PC-3 (cell line): ENCODE data around the gene DCAF7. TPM values are rescaled to one million over a fixed set of nuclear protein-coding genes. Genes with fewer than 3 reads are reported as not detected.

Experiments
- ATAC-seq: fragments of 200-7000 bp; cut with Tn5 transposase; 2 replicates; pipeline ENCODE4 v1.9.1; 2020; ENCODE audit warnings: mild to moderate bottlenecking, moderate library complexity
- BruUV-seq: library from RNA; stranded (reverse); fragments of 400-500 nt; replicated peaks from 2 replicates; lab custom pipeline; 2021; lab: Mats Ljungman, UMichigan
- CTCF ChIA-PET: fragments of 300-600 bp; sonication (Branson Sonifier 250); formaldehyde crosslinking; loops from one replicate; lab custom pipeline; 2022; ENCODE audit warnings: antibody characterized with exemption; lab: Charles Lee
- POLR2A ChIA-PET: fragments of 300-600 bp; sonication (Branson Sonifier 250); formaldehyde crosslinking; loops from one replicate; lab custom pipeline; 2022; ENCODE audit warnings: antibody characterized with exemption; ENCODE audit not compliant: unreplicated experiment; lab: Charles Lee
- DNase-seq: peaks from one replicate; pipeline ENCODE4 v3.0.0-alpha.2; 2015
- H2AFZ ChIP-seq: fragments of 300-600 bp; sonication (generic); 2 replicates; pipeline ENCODE4 v1.6.0; 2016; ENCODE audit warnings: antibody characterized with exemption, low read length
- H3F3A ChIP-seq: fragments of 300-600 bp; sonication (generic); one replicate; pipeline ENCODE4 v1.6.0; 2017; ENCODE audit warnings: antibody characterized with exemption, low read length, control low read depth, mild to moderate bottlenecking; ENCODE audit not compliant: unreplicated experiment
- H3K27ac ChIP-seq: fragments of 300-600 bp; sonication (generic); 2 replicates; pipeline ENCODE4 v1.5.1; 2016; ENCODE audit warnings: mild to moderate bottlenecking, low read length
- H3K27me3 ChIP-seq: fragments of 300-600 bp; sonication (generic); 2 replicates; pipeline ENCODE4 v1.6.1; 2016; ENCODE audit warnings: low read length, mixed read lengths
- H3K36me3 ChIP-seq: fragments of 300-600 bp; sonication (generic); 2 replicates; pipeline ENCODE4 v1.6.1; 2016; ENCODE audit warnings: low read depth, mixed run types, low read length, mixed read lengths
- H3K4me1 ChIP-seq: fragments of 300-600 bp; sonication (generic); 2 replicates; pipeline ENCODE4 v1.5.1; 2016; ENCODE audit warnings: low read length; ENCODE audit not compliant: insufficient read depth
- H3K4me2 ChIP-seq: fragments of 300-600 bp; sonication (generic); 2 replicates; pipeline ENCODE4 v1.6.0; 2016; ENCODE audit warnings: low read length
- H3K4me3 ChIP-seq: fragments of 300-600 bp; sonication (generic); 2 replicates; pipeline ENCODE4 v1.5.1; 2016; ENCODE audit warnings: mild to moderate bottlenecking, low read length, mixed read lengths
- H3K79me2 ChIP-seq: fragments of 300-600 bp; sonication (generic); 2 replicates; pipeline ENCODE4 v1.6.1; 2017; ENCODE audit warnings: low read length, mixed read lengths
- H3K9ac ChIP-seq: fragments of 300-600 bp; sonication (generic); 2 replicates; pipeline ENCODE4 v1.6.0; 2016; ENCODE audit warnings: mild to moderate bottlenecking, low read length
- H3K9me2 ChIP-seq: fragments of 300-600 bp; sonication (generic); replicated peaks from 2 replicates; pipeline ENCODE4 v1.6.1; 2016; ENCODE audit warnings: mixed run types, low read length, mixed read lengths
- H3K9me3 ChIP-seq: fragments of 300-600 bp; sonication (generic); 2 replicates; pipeline ENCODE4 v1.6.1; 2016; ENCODE audit warnings: low read length, mixed read lengths
- H4K20me1 ChIP-seq: fragments of 300-600 bp; sonication (generic); 2 replicates; pipeline ENCODE4 v1.6.1; 2016; ENCODE audit warnings: low read length, mixed read lengths
- CTCF ChIP-seq: fragments of 300-600 bp; sonication (generic); conservative IDR thresholded peaks from 2 replicates; pipeline ENCODE4 v1.5.1; 2017; ENCODE audit warnings: antibody characterized with exemption, low read depth, mild to moderate bottlenecking, low read length
- EZH2 ChIP-seq: fragments of 300-600 bp; sonication (generic); IDR thresholded peaks from one replicate; pipeline ENCODE4 v1.6.1; 2017; ENCODE audit warnings: antibody characterized with exemption, mild to moderate bottlenecking, low read length; ENCODE audit not compliant: unreplicated experiment
- EZH2phosphoT487 ChIP-seq: fragments of 300-600 bp; sonication (generic); IDR thresholded peaks from 2 replicates; pipeline ENCODE4 v1.6.1; 2018; ENCODE audit warnings: mild to moderate bottlenecking, antibody characterized with exemption, low read length, borderline replicate concordance
- intact Hi-C: fragments of 100-400 bp; cut with micrococcal nuclease; formaldehyde crosslinking; loops from 2 replicates; pipeline ENCODE4 v1.9.0; 2023
- total RNA-seq: library from RNA; depleted of rRNA; stranded (reverse); fragments of >200 nt; gene quantifications from 2 replicates; pipeline ENCODE4 v1.2.3, GENCODE V29; 2014

Gene DCAF7
- total RNA-seq, 1 experiment from 2014 or later = 46.5 TPM

GRCh38 chr17:63564562-63564961, 14.3 kb downstream of the DCAF7 start:
- H3F3A ChIP-seq = no peaks in the 10 kb centered on the region
- TF ChIP-seq EZH2phosphoT487 (no peak), CTCF (no peak), EZH2 (no peak)
- no peaks in the 10 kb centered on the region for H3K4me1 ChIP-seq
- ChIA-PET CTCF (no interaction called here), POLR2A (no interaction called here)
- H3K79me2 ChIP-seq = peaks cover 91% of the 10 kb centered on the region
- intact Hi-C loops = no loop called here
- ATAC-seq (no peak), DNase-seq (no peak)
- H3K4me3 ChIP-seq = no peak overlapping the region
- H2AFZ ChIP-seq = no peak overlapping the region
- H3K27me3 ChIP-seq = no peaks in the 10 kb centered on the region
- no TSS peak for BruUV-seq
- no peaks in the 10 kb centered on the region for H3K9me2 ChIP-seq
- no peaks in the 10 kb centered on the region for H3K9me3 ChIP-seq
- no peak overlapping the region for H3K27ac ChIP-seq
- no peak overlapping the region for H3K9ac ChIP-seq
- H3K4me2 ChIP-seq = no peak overlapping the region
- H3K36me3 ChIP-seq = no peaks in the 10 kb centered on the region
- peaks cover 18% of the 10 kb centered on the region; the same call in 1 of the 2 replicates for H4K20me1 ChIP-seq

GRCh38 chr17:63567229-63567628, 17.0 kb downstream of the DCAF7 start:
- DNase-seq = no peak
- TF ChIP-seq EZH2 (no peak), CTCF (no peak), EZH2phosphoT487 (no peak)
- Histone ChIP-seq H2AFZ (no peak overlapping the region), H3K4me1 (peaks cover 8% of the 10 kb centered on the region), H3K4me2 (no peak overlapping the region), H3K9me2 (no peaks in the 10 kb centered on the region), H3K27me3 (no peaks in the 10 kb centered on the region), H3K9me3 (no peaks in the 10 kb centered on the region), H3F3A (no peaks in the 10 kb centered on the region), H3K79me2 (peaks cover 91% of the 10 kb centered on the region), H3K27ac (no peak overlapping the region), H3K9ac (no peak overlapping the region), H3K36me3 (0 out of 2 replicates have a peak, but pooled peaks cover 2% of the 10 kb centered on the region), H3K4me3 (no peak overlapping the region), H4K20me1 (peaks cover 21% of the 10 kb centered on the region; the same call in 1 of the 2 replicates)
- intact Hi-C loops = no loop called here
- no peak for ATAC-seq
- CTCF ChIA-PET = no interaction called here
- POLR2A ChIA-PET = no interaction called here
- no TSS peak for BruUV-seq

GRCh38 chr17:63568563-63568962, 18.3 kb downstream of the DCAF7 start:
- peaks cover 22% of the 10 kb centered on the region; the same call in 1 of the 2 replicates for H4K20me1 ChIP-seq
- CTCF ChIA-PET = no interaction called here

More at GRCh38 chr17:63568563-63568962, 18.3 kb downstream of the DCAF7 start:
- Histone ChIP-seq H2AFZ (no peak overlapping the region), H3K27ac (no peak overlapping the region), H3K4me1 (peaks cover 8% of the 10 kb centered on the region), H3K27me3 (no peaks in the 10 kb centered on the region), H3K9ac (no peak overlapping the region), H3K4me2 (no peak overlapping the region), H3K9me2 (no peaks in the 10 kb centered on the region), H3F3A (no peaks in the 10 kb centered on the region), H3K9me3 (no peaks in the 10 kb centered on the region), H3K36me3 (0 out of 2 replicates have a peak, but pooled peaks cover 2% of the 10 kb centered on the region), H3K79me2 (peaks cover 94% of the 10 kb centered on the region), H3K4me3 (no peak overlapping the region)
- POLR2A ChIA-PET = no interaction called here
- no peak for DNase-seq
- no TSS peak for BruUV-seq
- TF ChIP-seq CTCF (no peak), EZH2phosphoT487 (no peak), EZH2 (no peak)
- ATAC-seq = no peak
- intact Hi-C loops = no loop called here
